ENCODE results near the gene TRMT61A.
"Not testable (repeated sequence)": the region's sequence is repeated elsewhere in the genome, so short reads cannot be mapped to it uniquely, and the experiment has no call there.

Gene TRMT61A

GRCh38 chr14:103523575-103523954 is 5.4 kb upstream of the TRMT61A start:
- DNase-seq = no peak

DNA sequence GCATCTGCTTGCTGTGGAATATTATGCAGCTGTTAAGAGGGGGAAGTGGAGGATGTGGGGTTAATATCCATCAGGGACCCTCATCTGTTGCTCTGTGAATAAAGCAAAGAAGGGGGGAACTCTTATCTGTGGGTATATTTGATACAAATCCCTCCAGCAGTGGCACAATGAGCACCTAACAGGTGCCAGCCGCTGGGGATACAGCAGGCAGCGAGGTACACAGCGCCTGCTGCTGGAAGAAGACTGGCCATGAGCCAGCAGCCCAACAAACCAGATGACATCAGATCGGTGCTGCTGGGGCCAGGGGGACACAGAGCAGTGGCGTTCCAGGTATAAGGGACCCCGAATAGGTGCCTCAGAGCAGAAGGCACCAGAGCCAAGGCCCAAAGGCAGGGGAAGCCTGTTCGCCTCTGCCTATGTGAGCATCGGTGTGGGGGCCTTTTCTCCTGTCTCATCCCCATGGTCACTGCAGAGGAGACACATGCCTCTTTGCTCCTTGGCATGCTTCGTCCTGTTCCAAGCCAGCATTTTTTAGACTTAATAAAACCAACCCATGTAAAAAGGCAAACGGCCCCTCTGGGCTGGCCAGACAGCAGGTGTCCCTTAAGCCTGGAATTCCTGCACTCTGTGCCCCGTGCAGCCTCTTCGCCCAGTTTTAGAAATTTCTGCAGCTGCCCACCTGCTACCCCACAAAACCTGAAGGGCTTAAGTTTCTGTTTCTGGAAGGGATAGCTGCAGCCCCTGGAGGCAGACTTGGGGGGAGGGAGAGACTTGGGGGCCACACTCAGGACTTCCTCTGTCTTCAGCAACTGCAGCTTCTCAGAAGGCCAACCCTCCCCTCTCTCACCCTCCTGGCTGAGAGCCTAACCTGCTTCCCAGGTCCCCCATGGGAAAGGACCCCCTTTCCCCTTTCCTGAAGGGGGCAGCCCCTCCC is 4.7 kb upstream of the TRMT61A start:
- DNase-seq = no peak

GRCh38 chr14:103525430-103526246 is 3.4 kb upstream of the TRMT61A start:
- DNase-seq = not testable (repeated sequence)

DNA sequence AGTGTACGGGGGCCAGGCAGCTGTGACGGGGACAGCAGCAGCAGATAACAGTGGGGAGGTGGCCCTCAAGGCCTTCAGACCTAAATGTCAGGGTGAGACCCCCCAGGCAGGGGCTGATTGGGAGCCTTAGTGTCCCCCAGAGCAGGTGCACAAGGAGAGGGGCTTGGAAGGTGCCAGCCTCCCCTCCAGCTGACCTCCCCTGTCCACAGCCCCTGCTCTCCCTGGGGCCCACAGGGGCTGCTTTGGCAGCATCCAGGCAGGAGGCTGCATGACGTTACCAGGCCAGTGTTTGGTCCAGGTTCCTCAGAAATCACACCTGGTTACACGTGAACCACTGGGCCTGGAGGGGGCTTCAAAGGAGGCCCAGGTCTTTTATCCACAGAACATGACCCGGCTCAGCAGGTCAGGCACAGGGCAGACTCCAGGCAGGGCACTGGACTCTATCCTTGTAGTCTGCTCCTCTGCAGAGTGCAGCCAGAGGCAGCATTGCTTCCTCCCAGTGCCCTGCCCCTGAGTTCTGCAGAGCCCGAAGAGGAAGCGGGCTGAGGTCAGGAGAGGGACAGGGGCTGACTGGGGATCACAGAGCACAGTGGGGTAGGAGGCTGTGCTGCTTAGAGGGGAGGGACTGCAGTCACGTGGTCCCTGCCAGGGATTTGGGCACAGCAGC is 2.6 kb upstream of the TRMT61A start:
- peak; percentile 57 to 60 for DNase-seq

DNA sequence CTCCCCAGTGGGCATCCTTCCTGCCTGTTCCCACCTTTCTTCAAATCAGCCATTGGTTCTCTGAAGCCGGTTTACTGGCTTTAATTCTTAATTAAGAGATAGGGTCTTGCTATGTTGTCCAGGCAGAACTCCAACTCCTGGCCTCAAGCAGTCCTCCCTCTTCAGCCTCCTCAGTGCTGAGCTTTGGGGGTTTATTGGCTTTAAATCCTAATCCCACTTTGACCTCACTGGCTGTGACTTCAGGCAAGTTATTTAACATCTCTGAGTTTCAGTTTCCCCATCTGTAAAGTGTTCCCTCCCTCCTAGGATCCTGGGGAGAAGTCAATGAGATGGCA is 2.1 kb upstream of the TRMT61A start:
- no peak for DNase-seq

DNA sequence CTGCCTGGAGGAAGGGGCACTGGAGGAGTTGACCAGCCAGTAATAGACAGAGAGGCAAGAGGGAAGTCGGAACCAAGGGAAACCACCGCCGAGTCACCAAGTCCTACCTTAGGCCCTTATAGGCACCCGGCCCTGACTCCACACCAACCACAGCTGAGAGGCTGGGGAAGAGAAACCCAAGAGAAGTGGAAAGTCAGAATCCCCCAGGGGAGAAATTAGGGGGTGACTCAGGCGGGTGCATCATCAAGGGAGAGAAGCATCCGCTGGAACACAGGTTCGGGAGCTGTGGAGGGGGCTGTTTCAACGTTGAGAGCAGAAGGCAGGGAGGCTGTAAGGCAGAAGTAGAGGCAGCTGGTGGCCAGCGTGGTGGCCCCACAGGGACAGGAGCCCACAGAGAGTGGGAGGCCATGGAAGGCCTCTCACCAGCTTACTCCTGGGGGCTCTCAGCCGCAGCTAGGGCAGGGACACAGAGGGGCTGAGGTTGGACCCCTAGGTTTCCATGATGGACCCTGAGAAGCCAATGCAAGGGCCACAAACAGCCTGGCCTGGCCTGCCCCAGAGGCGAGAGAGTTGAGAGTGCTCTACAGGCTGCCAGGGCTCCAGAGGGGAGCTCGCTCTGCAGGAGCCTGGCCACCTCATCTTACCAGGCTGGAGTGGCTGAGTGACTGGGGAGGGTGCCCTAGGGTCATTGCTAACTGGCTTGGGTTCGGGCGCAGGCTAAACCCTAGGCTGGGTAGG is 1.4 kb upstream of the TRMT61A start:
- peak; percentile 21 to 45 for DNase-seq

DNA sequence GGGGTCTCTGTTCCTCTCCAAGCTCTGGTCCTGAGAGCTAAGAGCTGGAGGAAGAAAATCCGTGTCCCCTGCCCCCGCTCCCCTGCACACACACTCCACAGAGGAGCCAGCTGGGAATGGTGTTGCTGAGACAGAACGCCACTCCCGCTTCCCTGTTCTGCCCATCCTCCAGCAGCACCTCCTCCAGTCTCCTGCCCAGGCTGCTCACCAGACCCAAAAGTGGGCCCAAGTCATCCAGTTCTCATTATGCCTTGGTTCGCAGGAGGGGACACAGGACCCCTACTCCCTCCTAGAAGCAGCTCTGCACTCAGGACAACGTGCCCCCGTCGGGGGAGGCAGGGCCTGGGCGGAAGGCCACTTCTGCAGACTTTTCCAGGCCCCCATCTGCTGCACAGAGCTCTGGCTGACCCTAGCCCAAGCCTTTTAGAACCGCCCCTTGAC is 830 bp upstream of the TRMT61A start:
- DNase-seq = no peak

DNA sequence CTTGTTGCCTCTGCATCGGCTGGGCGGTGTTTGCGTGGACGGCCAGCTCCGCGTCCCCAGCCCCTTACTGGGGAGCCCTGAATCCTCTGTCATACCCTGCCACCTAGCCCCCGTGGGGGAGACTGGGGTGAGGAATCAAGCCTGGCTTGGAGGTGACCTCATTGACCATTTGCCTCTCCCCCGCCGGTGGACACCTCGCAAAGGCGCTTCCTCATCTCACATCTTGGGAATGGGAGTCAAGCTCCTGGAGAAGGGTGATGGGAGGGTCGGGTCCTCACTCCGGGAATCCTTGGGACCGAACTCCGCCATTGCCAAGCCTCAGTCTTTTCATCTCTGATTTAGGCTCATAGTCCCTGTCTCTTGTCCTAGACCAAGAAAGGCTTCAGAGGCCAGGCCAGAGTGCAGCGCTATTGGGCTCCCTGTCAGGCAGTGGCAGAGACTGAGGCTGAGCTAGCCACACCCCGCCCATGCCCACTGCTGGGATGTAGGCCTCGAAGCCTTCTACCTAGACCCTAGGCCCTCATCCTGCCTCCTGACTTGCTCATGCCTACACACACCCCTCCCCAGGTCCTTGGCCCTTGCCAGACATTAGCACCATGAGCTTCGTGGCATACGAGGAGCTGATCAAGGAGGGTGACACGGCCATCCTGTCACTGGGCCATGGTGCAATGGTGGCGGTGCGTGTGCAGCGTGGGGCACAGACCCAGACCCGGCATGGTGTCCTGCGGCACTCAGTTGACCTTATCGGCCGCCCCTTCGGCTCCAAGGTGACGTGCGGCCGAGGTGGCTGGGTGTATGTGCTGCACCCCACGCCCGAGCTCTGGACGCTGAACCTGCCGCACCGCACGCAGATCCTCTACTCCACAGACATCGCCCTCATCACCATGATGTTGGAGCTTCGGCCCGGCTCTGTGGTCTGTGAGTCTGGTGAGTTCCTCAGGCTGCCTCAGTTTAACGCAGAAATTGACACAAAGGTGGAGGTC is 678 bp downstream of the TRMT61A start:
- DNase-seq = no peak

DNA sequence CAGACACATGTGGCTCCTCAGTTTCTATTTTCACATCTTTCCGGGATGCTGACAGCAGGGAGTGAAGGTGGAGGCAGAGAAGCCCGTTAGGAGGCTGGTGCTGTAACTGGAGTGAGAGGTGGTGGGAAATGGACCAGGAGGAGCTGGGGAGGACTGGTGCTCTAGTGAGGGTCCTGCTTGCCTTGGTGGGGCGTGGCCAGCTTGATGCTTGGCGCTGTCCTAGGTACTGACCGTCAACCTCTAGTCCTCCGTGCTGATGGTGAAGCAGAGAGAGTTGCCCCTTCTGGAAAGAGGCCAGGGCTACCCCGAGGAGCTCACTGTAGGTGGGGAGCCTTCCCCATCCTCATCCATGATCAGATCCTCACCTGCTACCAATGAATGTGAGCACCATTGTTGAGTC is 1.4 kb downstream of the TRMT61A start:
- no peak for DNase-seq

DNA sequence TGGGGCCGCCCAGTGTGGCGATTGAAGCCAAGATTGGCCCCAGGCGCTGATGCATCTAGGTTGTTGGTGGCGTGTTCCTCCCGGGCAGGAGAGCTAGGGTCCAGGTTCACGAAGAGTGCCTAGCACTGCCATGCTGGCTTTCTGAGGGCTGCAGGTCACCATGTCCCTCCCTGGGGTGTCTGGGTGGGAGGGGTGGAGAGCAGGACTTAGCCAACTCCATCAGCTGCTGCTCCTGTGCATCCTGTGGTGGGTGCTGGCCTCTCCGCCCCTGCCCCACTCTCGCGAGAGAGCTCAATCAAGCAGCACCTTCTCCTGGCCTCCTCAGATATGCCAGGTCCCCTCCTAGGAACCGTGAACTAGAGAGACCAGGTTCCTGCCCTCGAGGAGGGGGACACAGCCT is 1.8 kb downstream of the TRMT61A start:
- DNase-seq = no peak

DNA sequence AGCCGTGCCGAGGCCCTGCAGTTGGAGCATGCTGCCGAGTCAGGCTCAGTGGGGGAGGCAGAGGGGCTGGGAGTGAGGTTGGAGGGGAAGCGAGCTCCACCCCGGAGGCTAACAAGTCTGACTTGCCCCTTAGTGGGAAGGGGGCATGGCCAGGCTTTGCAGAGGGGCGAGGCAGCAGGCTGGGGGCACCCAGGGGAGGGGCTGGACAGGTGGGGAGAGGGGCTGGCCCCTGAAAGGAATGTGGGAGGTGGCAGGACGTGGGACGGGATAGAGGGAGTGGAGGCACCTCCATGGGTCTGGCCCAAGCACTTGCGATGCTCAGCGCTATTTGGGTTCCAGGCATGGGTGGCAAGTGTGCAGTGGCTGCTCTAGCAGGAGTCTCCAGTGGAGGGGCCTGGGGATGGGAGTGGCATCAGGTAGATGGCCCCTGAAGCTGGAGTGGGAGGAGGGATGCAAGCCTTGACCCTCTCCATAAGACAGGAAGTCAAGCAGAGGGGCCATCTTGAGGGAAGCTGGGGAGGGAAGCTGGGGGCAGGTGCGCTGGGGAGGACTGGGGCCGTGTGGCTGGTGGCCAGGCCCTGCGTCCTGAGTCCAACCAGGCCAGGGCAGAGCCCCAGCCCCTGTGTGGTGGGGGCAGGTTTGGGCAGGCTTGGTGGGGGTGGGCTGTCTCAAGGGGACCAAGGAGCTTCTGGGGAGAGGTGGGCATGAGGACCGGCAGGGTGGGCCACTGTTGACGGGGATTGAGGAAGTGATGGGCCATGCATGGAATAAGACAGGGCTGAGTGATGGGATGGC is 2.6 kb downstream of the TRMT61A start:
- DNase-seq = no peak

GRCh38 chr14:103532216-103533136 is 3.5 kb downstream of the TRMT61A start:
- no peak for DNase-seq

GRCh38 chr14:103533137-103533998 is 4.4 kb downstream of the TRMT61A start:
- peak in 1 of 2 donors; percentile 42 for DNase-seq

DNA sequence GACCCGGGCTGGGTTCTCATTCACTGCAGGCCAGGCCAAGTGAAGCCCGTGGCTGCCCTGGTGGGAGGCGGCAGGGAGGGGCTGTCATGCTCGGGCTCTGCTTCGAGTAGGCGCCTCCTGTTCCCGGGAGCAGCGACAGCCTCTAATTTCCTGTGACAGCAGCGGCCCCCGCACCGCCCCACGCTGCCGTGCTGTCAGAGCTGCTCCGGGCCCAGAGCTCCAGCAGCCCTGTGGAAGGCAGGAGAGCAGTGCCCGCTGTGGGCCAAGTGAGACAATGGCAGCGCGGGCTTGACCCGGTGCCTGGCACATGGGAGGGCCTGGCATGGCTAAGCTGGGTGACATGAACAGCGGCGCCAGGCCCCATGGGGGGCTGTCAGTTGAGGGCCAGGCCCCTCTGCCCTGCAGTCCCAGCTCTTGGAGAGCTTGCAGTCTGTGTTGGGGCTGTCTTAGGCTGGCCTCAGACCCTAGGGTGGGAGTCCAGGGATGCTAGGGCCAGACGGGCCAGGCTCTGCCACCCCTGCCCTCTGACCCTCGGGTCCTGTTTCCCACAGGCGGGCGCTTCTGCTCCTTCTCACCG is 5.1 kb downstream of the TRMT61A start:
- no peak for DNase-seq

- no peak for DNase-seq
Measured at GRCh38 chr14:103534576-103535061, 5.6 kb downstream of the TRMT61A start.

DNA sequence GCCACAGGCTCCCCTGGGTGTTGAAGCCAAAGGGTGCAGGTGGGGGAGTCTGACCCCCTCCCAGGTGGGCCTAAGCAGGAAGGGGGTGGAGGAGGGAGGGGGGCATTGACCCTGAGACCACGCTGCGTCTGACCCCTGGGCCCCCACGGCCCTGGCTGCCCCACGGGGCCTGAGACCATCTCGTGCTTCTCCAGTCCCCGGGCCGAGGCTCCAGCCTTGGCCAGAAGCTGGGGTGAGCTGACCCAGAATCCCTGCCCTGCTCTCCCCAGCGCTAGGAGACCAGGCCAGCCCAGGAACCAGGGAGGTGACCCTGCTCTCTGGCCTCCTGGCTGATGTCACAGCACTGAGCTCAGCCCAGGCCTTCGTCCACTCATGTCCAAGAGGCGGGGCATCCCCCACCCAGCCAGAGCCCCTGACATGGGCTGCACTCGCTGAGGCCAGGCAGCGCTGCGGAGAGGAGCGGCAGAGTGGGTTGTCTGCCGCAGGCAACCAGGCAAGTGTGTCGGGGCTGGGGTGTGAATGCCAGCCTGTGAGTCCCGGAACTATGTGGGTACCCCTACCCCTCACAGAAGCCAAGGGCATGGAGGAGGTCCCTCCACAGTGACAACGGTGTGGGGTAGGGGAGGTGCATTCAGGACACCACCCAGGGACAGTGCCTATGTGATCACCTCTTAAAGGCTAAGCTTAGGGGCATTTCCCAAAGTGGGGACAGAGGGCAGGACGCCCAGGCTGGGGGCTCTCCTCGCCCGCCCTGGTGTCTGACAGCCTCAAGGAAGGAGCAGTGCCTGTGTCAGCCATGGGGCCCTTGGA is 6.3 kb downstream of the TRMT61A start:
- no peak for DNase-seq
